ENCODE data around the gene SCN3B.

The SCN3B gene

DNA sequence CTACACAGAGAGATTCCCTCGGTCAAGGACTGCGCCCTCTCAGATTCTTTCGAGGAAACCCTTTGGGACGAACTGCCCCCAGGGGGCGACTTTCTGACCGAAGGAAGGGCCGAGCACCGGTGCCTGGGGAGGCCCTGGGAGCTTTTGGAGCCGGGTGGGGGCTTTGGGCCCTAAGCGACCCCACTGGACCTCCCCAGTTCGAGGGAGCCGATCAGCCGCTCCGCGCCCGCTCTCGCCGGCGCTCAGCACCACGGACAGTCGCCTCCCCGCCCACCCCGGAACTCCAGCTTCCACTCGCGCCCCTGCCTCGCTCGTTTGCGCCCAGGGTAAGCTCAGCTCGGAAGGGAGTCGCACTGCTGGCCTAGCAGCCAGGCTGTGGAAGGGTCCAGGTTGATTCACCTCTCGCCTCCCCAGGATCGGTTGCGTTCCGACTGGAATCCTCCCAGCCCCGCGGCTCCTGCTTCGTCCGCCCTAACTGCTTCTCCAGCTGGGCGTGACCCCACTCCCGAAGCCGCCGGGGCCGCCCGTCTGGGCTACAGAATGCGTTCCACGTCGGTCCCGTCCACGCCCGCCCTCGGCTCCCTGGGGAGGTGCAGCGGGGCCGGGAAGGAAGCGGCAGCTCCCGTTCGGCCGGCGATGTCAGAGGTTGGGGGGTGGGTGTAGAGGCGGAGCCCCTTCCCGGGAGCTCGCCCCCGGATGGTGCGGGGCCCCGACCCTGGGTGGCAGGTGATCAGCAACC is 428 bp downstream of the SCN3B start:
- DNase-seq (ENCODE audit: low spot score): no peak

DNA sequence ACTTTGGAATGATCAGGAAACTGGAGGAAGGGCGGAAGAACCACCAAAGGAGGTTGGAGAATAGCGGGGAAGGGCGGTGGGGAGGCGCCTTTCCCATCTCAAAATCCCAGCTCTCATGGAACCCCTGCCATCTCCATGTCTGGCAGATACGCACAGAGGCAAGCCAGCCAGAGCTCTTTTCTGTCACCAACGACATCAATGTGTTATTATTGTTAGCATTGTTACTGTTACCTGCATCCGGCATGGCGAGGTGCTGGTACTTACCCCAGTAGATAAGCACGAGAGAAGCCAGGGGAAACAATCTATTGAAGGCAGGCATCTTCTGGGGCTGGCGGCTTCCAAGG is 969 bp downstream of the SCN3B start:
- peak; percentile 42 for DNase-seq (ENCODE audit: low spot score)

DNA sequence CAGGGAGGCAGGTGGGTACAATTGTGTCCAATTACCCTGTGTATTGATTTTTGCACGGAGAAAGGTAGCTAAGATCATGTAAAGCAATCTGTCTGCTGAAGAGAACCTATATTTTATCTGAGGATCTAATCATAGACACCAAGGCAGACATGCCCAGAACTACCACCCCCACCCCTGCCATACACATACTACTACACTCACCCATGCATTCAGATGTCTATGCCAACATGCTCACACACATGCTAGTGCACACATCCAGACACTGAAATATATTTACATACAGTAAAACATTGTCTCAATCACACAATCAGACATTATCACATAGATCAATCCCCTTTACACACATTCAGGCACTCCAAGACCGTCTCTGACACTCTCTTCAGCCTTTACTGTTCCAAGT is 1.8 kb downstream of the SCN3B start:
- DNase-seq (ENCODE audit: low spot score): no peak

- no peak for DNase-seq (ENCODE audit: low spot score)
Observed at GRCh38 chr11:123650901-123651300, 3.5 kb downstream of the SCN3B start.

- DNase-seq (ENCODE audit: low spot score): no peak
Observed at GRCh38 chr11:123645286-123645975, 9.0 kb downstream of the SCN3B start.

- DNase-seq (ENCODE audit: low spot score): no peak
Observed at GRCh38 chr11:123642435-123642834, 12.0 kb downstream of the SCN3B start.

DNA sequence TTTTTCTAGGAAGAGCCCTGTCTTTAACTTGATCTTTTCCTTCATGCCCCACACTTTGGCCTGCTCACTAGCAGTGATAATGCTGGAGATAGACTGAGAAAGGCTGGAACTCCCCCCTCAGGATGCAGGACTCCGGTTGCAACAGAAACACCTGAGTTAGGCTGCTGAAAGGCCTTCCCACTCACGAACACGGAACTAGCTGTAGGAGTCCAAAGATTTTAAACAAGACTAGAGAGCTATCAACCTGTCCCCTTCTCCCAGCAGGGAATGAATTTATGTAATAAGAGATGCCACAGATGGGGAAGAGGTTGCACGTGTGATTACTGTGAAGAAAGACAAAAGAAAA is 13.0 kb downstream of the SCN3B start:
- DNase-seq (ENCODE audit: low spot score): no peak

DNA sequence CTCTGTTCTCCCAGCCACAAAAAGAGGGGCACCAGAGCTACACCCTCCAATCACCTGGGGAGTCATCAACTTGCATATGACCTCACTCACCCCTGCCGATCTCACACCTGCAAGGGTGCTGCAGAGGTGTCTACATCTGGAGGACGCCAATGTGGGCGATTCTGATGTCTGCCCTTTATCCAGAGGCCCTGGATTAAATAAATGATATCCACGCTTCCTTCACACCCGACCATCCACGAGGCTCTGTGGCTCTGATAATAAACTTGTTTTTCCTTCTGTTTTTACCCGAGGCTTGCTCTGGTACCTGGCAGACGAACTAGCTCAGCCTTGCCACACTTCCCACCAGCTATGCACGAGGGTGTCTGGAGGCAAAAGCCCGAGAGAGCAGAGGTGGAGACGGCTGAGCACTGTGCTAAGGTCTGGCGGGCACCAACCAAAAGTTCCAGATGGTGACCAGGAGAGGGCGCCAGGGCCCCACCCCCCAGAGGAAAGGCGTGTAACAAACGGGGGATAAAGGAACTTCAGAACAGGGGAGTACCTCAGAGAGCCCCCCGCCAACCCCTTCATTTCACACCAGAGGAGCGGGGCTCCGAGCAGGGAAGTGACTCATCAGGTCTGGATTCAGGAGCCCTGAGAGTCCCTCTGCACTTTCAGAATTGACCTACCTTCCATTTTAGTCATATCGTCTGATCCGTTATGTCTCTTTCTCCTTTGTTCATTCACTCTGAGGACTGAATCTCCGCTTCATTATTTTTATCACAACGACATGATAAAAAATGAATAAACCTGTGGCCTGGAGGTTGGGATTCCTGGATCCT is 13.5 kb downstream of the SCN3B start:
- DNase-seq (ENCODE audit: low spot score): peak; percentile 65

GRCh38 chr11:123640029-123640428 is 14.4 kb downstream of the SCN3B start:
- DNase-seq (ENCODE audit: low spot score): no peak

- no peak for DNase-seq (ENCODE audit: low spot score)
Observed at GRCh38 chr11:123630126-123630608, 24.3 kb downstream of the SCN3B start.

DNA sequence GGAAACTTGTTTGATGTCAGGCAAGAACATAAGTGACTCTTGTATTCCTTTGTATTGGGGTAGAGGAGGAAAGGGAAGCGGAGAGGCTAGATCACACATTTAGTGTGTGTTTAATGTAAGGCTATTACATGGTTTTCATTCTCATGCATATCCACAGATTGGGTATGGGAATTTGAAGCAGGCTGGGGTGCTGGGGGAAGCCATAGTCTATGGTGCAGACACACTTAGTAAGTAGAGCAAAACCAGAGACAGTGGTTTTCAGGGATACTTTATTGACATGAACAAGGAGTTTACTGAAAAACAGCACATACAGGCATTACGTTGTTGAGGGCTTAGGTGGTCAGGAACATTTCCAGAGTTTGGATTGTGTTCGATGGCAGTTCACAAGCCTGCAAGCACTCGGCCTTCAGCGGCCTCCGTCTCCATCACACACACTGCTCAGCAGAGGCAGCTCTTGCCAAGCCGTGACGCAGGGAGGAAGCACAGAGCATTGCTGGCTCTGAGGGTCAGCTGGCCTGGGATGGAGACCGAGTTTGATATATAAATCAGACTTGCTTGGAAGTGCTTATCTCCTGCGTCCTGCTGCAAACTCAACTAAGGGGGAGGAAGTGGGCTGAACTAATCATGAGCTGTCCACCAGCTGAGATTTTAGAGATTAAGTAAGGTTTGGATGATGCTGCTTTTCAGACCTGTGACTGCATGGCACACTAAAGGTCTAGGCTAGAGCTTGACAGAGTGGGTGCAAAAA is 25.3 kb downstream of the SCN3B start:
- DNase-seq (ENCODE audit: low spot score): peak; percentile 73

DNA sequence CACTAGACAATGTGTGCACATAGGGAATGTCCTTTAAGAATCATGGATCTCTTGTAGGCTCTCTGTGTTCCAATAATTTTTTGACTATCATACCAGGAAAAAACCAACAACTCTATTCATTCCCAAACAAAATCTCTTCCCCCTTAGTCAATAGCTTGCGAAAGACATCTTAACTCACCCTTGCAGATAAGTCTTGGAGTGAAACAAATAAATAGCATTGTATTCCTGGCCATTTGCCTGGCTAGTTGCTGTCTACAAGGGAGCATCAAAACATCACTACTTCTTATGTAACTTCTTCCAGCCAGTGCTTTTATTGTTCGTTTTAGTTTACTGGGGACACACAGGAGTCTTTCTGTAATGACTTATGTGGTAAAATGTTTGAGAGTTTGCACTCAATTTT is 29.4 kb downstream of the SCN3B start:
- no peak for DNase-seq (ENCODE audit: low spot score)

DNA sequence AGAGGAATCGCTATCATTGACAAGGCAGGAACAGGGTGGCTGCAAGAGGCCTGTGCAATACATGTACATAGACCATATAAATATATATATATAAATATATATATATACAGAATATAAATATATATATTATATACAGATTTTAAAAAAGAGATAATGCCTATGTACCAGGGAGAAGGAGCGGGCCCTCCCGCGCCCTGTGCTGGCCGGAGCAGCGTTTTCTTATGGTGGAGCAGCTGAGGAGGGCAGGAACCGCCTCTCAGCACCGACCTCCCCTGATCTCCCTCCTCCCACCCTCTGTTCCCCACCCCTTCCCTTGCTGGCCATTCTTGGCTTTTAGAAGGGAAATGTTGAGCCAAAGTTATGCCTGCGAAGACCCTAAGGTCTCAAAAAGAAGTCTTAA is 31.8 kb downstream of the SCN3B start:
- DNase-seq (ENCODE audit: low spot score): no peak

GRCh38 chr11:123616505-123617198 is 37.8 kb downstream of the SCN3B start:
- DNase-seq (ENCODE audit: low spot score): peak; percentile 53

- no peak for DNase-seq (ENCODE audit: low spot score)
Observed at GRCh38 chr11:123611698-123612097, 42.7 kb downstream of the SCN3B start.

DNA sequence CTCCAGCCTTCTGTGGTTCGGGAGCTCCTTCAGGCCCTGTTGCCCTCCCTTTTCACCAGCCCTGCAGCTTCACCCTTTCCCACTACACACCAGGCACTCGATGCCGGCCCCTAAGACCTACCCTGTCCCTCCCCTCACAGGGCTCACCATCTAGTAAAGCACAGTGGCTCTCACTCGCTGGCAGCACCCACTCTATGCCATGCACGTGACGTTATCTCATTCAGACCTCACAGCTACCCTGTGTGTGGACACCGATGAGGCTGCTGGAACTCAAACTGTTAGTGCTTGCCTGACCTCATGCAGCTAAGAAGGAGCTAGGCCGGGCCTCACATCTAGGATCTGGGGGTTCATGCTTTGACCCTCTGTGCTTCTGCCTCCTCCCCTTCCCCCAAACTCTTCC is 45.5 kb downstream of the SCN3B start:
- no peak for DNase-seq (ENCODE audit: low spot score)

GRCh38 chr11:123608371-123608770 is 46.1 kb downstream of the SCN3B start:
- DNase-seq (ENCODE audit: low spot score): no peak

GRCh38 chr11:123607781-123608180 is 46.6 kb downstream of the SCN3B start:
- no peak for DNase-seq (ENCODE audit: low spot score)

GRCh38 chr11:123603666-123604065 is 50.8 kb downstream of the SCN3B start:
- no peak for DNase-seq (ENCODE audit: low spot score)

GRCh38 chr11:123601743-123602142 is 52.7 kb downstream of the SCN3B start:
- peak; percentile 52 for DNase-seq (ENCODE audit: low spot score)

GRCh38 chr11:123601136-123601535 is 53.3 kb downstream of the SCN3B start:
- no peak for DNase-seq (ENCODE audit: low spot score)

DNA sequence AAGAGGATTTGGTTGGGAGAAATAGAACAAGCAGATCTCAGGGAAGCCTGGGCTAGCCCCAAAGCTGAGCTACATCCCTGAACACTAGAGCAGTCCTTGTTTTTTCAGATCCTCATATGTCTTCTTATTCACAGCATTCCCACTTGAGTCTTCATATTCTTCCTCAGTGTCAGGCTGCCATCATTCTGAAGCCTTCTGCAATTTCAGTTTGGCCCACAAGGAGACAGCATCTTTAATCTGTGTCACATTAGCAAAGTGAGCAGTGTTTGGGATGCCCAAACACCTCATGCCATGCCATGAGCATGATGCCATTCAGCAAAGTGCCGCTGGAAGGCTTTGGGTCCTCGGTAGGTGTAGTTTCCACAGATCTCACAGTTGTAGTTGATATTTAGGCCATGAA is 56.6 kb downstream of the SCN3B start:
- DNase-seq (ENCODE audit: low spot score): no peak
